Ishikawa (cell line): Measurements from ENCODE around the gene C3orf52.

Experiments used
- CEBPB ChIP-seq: IDR thresholded peaks from 2 replicates; pipeline ENCODE4 v1.6.1; 2012
- EGR1 ChIP-seq: IDR thresholded peaks from 2 replicates; pipeline ENCODE4 v1.6.1; 2012
- EP300 ChIP-seq: IDR thresholded peaks from 2 replicates; pipeline ENCODE4 v1.6.1; 2012; ENCODE audit warnings: borderline replicate concordance
- FOXM1 ChIP-seq: IDR thresholded peaks from 2 replicates; pipeline ENCODE4 v1.6.1; 2012; ENCODE audit warnings: low read depth, borderline replicate concordance
- NFIC ChIP-seq: IDR thresholded peaks from 2 replicates; pipeline ENCODE4 v1.6.1; 2012
- TAF1 ChIP-seq: IDR thresholded peaks from 2 replicates; pipeline ENCODE4 v1.6.1; 2012; ENCODE audit warnings: low read depth, mild to moderate bottlenecking
- TCF12 ChIP-seq: IDR thresholded peaks from 2 replicates; pipeline ENCODE4 v1.6.1; 2012; ENCODE audit warnings: low read depth
- TEAD4 ChIP-seq: IDR thresholded peaks from 2 replicates; pipeline ENCODE4 v1.6.1; 2012
- YY1 ChIP-seq: IDR thresholded peaks from 2 replicates; pipeline ENCODE4 v1.6.1; 2012; ENCODE audit warnings: low read depth
- TF ChIP-seq, protein P1 (sequence below): IDR thresholded peaks from 2 replicates; pipeline ENCODE4 v1.6.1; 2012; ENCODE audit warnings: low read depth, mild to moderate bottlenecking
- TF ChIP-seq, protein P2 (sequence below): IDR thresholded peaks from 2 replicates; pipeline ENCODE4 v1.6.1; 2012

DNA sequence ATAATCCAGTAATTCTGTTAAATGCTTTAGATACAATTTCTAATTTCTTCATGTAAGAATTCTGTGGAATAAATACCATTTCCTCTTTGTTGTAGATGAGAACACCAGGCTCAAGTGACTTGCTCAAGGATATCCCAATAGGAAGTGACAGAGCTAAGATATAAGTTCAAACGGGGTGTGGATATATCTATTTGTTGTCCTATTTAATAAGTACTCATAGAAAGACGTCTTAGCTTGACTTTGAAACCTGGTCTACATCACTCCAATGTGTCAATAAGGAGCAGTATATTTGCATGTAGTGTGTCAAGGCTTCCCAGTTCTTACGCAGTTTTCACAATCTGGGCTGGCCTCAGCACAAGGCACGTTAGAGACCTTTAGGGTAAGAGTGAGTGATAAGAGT is 51.6 kb downstream of the C3orf52 start:
- no peak for TF ChIP-seq TAF1
- no peak for TF ChIP-seq FOXM1
- TF ChIP-seq EGR1 = no peak
- TF ChIP-seq YY1 = no peak
- TF ChIP-seq EP300 = no peak
- no peak for TF ChIP-seq TCF12
- TF ChIP-seq, protein P1, sequence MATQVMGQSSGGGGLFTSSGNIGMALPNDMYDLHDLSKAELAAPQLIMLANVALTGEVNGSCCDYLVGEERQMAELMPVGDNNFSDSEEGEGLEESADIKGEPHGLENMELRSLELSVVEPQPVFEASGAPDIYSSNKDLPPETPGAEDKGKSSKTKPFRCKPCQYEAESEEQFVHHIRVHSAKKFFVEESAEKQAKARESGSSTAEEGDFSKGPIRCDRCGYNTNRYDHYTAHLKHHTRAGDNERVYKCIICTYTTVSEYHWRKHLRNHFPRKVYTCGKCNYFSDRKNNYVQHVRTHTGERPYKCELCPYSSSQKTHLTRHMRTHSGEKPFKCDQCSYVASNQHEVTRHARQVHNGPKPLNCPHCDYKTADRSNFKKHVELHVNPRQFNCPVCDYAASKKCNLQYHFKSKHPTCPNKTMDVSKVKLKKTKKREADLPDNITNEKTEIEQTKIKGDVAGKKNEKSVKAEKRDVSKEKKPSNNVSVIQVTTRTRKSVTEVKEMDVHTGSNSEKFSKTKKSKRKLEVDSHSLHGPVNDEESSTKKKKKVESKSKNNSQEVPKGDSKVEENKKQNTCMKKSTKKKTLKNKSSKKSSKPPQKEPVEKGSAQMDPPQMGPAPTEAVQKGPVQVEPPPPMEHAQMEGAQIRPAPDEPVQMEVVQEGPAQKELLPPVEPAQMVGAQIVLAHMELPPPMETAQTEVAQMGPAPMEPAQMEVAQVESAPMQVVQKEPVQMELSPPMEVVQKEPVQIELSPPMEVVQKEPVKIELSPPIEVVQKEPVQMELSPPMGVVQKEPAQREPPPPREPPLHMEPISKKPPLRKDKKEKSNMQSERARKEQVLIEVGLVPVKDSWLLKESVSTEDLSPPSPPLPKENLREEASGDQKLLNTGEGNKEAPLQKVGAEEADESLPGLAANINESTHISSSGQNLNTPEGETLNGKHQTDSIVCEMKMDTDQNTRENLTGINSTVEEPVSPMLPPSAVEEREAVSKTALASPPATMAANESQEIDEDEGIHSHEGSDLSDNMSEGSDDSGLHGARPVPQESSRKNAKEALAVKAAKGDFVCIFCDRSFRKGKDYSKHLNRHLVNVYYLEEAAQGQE = no peak
- TF ChIP-seq TEAD4 = no peak
- TF ChIP-seq CEBPB = no peak
- TF ChIP-seq NFIC = no peak
- TF ChIP-seq, protein P2, sequence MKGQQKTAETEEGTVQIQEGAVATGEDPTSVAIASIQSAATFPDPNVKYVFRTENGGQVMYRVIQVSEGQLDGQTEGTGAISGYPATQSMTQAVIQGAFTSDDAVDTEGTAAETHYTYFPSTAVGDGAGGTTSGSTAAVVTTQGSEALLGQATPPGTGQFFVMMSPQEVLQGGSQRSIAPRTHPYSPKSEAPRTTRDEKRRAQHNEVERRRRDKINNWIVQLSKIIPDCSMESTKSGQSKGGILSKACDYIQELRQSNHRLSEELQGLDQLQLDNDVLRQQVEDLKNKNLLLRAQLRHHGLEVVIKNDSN = no peak
